C4-2B (cell line): ENCODE results near the gene WDTC1.

ENCODE experiments used
- H3K27ac ChIP-seq: fragments of 450-650 bp; 2 replicates; pipeline ENCODE4 v1.5.1; 2017
- CTCF ChIP-seq: fragments of 450-650 bp; conservative IDR thresholded peaks from 2 replicates; pipeline ENCODE4 v1.5.1; 2017; ENCODE audit warnings: mild to moderate bottlenecking
- ZFX ChIP-seq: fragments of 450-650 bp; IDR thresholded peaks from 2 replicates; pipeline ENCODE4 v1.6.1; 2017

Gene WDTC1

DNA sequence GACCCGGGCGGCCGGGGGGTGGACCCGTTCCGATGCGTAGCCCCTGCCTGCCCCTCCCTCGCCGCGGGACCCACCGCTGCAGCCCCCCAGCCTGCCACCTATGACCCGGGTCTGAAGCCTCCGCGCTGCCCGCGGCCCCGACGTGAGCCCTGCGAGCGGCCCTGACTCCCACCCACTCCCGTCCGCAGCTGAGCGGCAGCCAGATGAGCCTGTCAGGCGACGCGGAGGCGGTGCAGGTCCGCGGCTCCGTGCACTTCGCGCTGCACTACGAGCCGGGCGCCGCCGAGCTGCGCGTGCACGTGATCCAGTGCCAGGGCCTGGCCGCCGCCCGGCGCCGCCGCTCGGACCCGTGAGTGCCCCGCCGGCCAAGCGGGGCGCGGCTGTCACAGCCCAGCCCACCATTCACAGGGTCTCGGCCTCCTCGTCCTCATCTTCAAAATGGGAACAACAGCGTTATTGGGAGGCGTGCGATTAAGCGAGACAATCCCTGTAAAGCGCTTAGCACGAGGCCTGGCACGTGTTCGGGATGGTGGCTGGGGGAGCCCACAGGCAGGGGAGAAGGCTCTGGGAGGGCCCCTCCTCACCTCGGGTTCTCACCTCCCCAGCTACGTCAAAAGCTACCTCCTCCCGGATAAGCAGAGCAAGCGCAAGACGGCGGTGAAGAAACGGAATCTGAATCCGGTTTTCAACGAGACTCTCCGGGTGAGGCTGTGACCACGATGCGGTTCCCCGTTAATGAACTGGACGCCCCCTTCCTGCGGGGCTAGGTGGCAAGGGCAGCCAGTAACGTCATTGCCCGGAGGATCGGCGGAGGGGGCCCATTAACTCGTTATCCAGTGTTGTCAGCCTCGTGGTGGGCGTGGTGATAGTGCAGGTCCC, 115.6 kb downstream of the WDTC1 start:
- TF ChIP-seq CTCF, result no peak
- peak; percentile 73; the same call in 1 of the 2 replicates for TF ChIP-seq ZFX
- peak overlapping the region; percentile 95 for H3K27ac ChIP-seq

DNA sequence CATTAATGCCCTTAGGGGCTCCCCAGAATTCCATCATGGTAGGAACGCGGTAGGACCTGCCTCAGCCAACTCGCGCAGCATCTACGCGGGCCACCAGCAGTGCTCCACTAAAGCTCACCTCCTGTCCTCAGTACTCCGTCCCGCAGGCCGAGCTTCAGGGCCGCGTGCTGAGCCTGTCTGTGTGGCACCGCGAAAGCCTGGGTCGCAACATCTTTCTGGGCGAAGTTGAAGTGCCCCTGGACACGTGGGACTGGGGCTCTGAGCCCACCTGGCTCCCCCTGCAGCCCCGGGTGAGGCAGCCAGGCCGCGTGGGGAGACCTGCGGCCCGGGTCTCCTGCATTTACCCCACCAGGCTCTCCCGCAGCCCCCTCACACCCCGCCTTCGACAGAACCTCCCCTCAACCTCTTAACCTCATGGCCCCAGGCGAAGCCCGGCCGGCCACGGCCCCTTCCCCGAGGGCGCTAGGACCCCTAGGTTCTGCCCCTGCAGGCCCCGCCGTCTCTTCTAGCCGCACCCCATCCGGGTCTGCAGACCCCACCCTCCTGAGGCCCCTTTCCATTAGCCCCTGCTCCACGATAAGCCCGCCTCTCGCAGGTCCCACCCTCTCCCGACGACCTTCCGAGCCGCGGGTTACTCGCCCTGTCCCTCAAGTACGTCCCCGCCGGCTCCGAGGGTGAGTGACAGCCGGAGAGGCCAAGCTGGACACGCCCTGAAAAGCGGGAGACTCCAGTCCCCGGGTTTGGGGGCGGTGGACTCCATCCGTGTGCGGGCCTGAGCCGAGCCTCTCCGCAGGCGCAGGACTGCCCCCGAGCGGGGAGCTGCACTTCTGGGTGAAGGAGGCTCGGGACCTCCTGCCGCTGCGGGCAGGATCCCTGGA, 116.5 kb downstream of the WDTC1 start:
- TF ChIP-seq CTCF (no peak), ZFX (no peak)
- peak overlapping the region; percentile 95 for H3K27ac ChIP-seq

- TF ChIP-seq CTCF (no peak), ZFX (no peak)
- H3K27ac ChIP-seq, result no peak overlapping the region
Observed at GRCh38 chr1:27351541-27352107, 117.2 kb downstream of the WDTC1 start.

DNA sequence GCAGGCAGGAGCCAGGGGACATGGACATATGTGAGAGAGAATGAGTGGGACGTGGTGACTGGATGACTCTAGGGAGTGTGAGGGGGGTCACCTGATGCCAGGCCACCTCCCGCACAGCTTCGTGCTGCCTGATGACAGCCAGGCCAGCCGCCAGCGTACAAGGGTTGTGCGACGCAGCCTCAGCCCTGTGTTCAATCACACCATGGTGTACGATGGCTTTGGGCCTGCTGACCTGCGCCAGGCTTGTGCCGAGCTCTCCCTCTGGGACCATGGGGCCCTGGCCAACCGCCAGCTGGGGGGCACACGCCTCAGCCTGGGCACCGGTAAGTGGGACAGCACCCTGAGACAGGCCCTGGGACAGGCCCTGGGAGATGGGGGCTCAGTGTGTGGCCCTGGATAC, 118.7 kb downstream of the WDTC1 start:
- H3K27ac ChIP-seq, result no peak overlapping the region
- TF ChIP-seq CTCF (no peak), ZFX (no peak)

- TF ChIP-seq CTCF (no peak), ZFX (no peak)
- no peak overlapping the region for H3K27ac ChIP-seq
Observed at GRCh38 chr1:27353629-27354028, 119.2 kb downstream of the WDTC1 start.

GRCh38 chr1:27355683-27356082, 121.3 kb downstream of the WDTC1 start:
- no peak for TF ChIP-seq ZFX
- H3K27ac ChIP-seq, result no peak overlapping the region

- H3K27ac ChIP-seq, result no peak overlapping the region
- TF ChIP-seq ZFX (no peak), CTCF (no peak)
Observed at GRCh38 chr1:27356277-27356618, 121.8 kb downstream of the WDTC1 start.
